ENCODE results near the gene EPG5.
"Not testable (repeated sequence)": the region's sequence is repeated elsewhere in the genome, so short reads cannot be mapped to it uniquely, and the experiment has no call there.

Gene EPG5

DNA sequence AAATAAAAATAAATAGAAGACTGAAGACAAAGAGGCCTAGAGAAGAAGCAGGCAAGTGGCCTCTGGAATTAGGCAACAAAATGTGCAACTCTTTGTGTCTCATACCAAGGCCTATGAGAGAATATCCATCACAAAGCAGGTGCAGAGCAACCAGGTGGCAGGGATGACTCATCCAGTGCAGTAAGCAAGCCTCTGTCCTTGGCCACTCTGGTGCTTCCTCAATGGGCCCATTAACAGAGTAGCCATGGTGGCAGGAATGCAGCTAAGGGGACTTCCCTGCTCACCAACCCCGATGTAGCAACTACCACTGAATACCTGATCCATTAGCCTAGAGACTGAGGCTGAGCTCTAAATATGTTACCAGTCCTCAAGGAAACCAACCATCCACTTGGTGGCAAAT, 11.0 kb upstream of the EPG5 start:
- no peak for FAIRE-seq

DNA sequence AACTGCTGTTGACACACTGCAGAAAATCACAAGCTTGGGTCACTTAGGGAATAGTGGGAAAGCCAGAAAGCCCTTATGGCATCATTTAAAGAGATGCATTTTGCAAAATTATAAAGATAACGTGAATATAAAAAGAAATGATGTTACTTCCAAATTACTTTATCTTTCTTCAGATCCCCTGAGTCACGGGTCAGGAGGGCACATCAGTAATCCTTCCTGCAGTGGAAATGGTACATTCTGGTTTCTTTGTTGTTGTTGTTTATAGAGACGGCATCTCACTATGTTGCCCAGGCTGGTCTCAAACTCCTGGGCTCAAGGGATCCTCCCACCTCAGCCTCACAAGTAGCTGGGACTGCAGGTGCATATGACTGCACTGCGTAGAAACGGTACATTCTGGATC, 9.8 kb upstream of the EPG5 start:
- FAIRE-seq: no peak

DNA sequence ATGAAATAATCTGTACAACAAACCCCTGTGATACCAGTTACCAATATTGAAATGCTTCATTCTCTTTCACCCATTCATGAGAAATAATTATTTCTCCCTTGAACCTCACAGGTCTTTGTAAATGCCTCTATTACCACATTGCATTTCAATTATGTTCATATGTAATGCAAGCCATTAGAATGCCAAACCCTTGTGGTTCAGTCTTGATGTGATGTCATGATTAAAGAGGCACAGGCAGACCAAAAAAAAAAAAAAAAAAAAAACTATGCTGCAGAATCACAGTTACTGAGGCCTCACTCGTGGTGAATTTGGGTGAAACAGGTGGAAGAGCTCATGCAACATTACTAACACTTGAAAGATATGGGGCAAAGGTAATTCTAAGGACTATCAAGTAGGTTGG, 9.4 kb upstream of the EPG5 start:
- no peak for FAIRE-seq

DNA sequence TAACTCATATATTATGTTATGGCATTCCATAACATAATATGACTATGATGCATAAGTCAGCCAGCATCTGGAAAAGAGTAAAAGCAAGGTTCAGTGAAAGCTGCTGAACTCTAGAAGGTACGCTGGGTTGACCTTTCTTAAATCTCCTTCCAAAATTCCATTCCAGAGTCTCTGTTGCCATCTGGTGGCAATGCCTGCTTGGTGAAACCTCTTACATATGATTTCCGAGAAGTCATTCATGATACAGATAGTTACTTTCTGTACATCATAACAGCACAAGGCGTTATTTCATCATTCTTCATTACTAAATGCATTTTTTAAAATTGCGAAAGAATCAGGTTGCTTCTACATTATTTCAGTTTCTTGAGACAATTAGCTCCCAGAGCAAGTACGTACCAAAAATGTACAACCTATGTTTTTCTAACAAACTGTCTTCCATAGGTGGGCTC, 7.0 kb upstream of the EPG5 start:
- peak; percentile 95 for FAIRE-seq

DNA sequence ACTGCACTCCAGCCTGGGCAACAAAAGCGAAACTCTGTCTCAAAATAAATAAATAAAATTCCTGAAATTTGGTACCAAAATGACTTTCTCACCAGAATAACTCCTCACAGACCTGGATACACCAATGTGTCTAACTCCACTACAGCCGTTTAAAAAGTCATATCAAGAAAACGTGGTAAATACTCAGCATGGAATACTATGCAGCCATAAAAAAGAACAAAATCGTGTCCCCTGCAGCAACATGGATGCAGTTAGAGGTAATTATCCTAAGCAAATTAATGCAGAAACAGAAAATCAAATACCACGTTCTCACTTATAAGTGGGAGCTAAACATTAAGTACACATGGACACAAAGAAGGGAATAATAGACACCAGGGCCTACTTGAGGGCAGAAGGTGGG, 2.2 kb downstream of the EPG5 start:
- not testable (repeated sequence) for FAIRE-seq

DNA sequence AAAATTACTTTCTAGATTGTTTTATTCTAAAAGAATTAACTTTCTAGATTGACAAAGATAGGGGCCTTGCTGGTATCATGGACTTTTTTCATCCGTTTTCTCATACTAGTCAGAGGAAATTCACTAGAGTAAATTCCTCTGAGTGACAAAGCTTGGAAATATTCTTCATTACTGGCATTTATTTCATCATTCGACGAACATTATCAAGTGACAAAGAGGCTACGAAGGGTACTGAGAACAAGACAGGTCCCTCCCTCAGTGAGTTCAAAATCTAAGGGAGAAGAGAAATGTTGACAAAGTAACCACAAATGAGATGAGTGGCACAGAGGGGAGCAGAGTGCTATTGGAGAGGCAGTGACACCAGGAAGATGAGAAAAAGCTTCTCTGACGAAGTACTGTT, 4.3 kb downstream of the EPG5 start:
- FAIRE-seq: no peak

DNA sequence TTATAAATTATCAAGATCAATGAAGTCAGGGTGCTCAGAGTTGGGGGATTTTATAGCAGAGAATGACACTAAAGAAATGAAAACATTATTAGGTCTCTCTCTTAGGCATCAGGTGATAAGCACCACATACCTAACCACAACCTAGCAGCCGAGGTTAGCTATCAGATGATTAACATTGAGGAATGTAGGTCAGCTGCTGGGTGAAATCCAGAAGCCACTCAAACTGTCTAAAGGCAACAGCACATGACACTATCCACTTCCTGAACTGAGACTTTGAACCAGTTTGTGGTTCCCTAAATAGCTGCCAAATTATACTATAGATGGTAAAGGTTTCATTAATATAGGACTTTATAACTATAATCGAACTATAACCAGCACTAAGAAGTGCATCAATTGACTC, 4.7 kb downstream of the EPG5 start:
- FAIRE-seq: no peak

DNA sequence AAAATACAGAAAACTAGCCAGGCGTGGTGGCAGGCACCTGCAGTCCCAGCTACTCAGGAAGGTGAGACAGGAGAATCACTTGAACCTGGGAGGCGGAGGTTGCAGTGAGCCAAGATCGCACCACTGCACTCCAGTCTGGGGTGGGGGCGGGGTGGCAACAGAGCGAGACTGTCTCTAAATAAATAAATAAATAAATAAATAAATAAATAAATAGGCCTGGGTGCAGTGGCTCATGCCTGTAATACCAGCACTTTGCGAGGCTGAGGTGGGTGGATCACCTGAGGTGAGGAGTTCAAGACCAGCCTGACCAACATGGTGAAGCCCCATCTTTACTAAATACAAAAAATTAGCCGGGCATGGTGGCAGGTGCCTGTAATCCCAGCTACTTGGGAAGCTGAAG, 7.6 kb downstream of the EPG5 start:
- FAIRE-seq: not testable (repeated sequence)

DNA sequence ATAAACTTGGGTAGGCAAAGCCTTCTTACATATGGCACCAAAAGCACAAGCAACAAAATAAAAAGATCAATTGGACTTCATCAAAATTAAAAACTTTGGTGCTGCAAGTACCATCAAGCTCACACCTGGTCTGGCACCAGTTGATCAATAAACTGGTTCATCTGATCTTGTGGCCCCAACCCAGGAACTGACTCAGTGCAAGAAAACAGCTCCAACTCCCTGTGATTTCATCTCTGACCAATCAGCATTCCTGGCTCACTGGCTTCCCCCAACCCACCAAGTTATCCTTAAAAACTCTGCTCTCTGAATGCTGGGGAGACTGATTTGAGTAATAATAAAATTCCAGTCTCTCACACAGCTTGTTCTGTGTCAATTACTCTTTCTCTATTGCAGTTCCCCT, 8.4 kb downstream of the EPG5 start:
- no peak for FAIRE-seq

DNA sequence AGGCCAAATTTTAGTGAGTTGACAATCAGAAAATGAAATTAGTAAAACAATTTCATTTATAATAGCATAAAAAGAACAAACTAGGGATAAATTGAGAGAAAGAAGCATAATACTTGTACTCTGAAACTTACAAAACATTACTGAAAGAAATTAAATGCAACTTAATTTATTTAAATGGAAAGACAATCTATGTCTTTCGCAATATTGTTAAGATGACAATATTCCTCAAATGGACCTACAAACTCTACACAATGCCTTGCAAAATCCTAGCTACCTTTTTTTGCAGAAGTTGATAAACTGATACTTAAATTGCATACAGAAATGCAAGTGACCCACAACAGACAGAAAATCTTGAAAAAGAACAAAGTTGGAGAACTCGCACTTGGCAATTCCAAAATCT, 9.1 kb downstream of the EPG5 start:
- FAIRE-seq: no peak

DNA sequence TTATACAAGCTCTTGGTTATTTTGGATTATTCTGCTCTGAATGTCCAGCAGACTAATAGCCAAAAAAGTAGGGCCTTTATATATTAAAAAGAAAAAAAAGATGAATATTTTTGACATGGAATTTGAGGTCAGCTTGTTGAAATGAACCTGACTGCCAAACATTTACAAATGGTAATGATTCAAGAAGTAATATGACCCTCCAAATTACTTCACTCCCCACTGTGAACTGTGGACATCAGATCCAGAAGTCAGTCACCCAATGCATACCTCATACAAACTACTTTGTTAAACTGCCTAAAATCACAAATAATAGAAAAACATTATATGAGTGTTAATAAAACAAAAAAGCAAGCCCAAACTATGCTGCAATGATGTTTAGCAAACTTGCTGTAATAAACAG, 10.0 kb downstream of the EPG5 start:
- no peak for FAIRE-seq

DNA sequence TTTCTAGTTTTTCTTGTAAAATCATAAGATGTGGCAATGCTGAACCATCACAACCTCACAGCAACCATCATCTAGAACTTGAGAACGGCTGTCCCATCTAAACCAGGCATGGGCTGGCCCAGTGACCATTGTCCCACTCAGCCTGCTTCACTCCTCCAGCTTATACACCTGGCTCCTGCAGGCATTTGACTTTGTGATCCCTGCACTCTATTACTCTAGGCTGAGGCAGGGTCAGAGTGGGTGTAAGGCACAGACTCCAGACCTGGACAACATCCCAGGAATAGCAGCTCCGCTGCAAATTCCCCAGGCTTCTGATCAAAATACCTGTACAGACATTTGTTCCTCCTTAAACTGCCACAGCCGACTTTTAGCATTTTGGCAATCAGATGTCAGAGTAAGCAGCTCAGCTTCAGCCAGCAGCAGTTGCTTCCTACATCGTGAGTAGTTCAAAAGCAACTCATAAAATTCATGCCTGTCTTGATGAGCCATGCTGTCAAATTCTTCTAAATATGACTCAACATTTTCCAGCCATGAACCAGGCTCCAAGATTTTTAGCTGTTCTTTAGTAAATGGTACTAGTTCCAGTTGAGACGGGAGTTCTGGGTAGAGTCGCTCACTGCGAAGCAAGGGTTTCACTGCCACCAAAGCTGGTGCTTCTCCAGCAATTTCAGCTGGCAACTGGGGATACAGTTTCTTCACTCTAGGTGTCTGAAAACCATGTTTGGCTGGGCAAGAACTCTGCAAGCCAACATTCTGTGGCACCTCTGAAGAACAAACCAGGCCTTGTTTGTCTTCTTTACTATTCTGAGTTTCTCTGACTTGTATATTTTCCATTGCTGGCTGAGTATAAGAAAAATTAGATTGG, 12.8 kb downstream of the EPG5 start:
- no peak for FAIRE-seq

DNA sequence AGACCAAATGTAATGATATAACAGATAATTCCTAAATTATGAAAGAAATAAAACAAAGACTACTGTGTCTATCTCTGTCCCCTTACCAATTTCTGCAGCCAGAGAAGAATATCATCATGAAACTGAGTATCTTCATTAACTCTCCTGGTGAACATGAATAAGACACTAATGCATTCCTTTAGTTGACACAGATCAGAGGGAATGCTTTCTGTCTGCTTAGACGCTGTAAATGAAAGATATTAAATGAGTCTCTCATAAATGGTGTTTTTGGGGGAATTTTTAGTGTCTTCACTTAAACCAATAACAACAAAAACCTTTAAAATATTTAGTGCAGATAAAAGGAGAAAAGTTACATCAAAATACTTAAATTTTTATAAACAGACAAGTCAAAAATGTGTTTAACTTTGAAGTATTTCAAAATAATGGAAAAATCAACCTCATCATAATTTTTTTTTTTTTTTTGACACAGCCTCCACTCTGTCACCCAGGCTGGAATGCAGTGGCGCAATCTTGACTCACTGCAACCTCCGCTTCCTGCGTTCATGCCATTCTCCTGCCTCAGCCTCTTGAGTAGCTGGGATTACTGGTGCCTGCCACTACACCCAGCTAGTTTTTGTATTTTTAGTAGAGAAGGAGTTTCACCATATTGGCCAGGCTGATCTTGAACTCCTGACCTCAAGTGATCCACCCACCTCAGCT, 16.0 kb downstream of the EPG5 start:
- FAIRE-seq: no peak

DNA sequence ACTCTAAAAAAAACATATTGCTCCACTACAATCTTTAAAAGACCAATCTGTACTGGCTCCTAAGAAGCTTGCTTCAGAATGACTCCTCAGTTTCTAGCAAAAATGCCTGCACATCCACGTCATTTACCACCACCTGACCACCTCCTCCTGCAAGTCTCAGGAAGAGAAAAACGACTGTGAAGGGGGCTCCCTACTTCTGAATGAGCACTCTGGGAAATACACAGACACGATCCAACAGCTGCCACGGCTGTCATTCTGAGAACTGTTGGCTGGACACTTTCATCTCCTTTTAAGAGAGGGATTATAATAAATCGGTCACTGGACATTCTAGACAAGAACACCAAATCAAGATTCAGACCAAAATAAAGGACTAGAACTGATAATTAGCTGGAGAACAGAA, 21.5 kb downstream of the EPG5 start:
- no peak for FAIRE-seq

DNA sequence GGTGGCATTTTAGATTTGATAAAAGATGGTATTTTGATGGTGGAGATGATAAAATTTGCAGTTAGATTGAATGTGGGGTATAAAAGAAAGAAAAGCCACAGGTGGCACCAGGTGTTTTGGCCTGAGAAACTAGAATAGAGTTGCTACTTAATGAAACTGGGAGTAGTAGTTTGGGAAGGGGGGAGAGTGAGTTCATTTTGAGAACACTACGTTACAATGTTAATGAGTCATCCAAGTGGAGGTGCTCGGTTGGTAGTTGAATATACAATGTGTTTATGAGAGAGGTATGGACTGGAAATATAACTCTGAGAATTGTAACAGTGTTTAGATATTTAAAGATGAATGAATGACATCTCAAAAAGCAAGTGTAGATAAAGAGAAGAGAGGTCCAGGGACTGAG, 26.4 kb downstream of the EPG5 start:
- FAIRE-seq: no peak

DNA sequence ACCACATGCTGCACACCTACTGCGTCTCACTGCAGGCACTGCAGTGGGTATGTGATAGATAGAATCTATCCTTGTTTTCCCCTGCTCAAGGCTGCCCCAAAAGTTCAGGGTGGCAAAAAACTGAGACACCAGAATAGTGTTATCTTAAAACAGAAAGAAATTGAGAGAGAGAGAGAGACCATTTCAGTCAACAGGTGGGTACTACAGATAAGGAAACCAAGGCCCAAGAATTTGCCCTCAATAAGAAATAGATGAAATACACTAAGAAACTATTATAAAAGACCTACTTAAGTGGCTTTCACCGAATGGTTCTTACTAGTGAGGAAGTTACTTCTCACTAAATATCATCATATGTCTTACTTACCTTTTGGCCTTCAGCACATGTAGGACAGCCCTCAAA, 27.9 kb downstream of the EPG5 start:
- FAIRE-seq: no peak

DNA sequence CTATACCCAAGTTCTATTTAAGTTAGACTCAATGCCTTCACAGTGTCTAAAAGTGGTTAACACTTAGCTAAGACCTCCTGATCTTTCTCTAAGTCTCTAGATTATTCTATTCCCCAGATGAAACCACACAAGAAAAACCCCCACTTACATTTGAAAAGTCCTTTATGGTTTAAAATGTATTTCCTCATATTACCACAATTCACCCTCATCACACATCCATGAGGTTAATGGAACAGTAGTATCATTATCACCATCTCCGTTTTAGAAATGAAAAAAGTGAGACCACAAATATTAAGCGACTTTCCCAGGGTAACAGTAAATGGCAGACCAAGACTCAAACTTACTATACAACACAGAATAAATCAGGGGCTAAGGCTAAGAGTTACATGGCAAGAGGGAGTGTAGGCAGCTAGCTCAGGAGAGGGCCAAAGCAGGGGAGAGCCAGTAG, 28.6 kb downstream of the EPG5 start:
- FAIRE-seq: no peak

DNA sequence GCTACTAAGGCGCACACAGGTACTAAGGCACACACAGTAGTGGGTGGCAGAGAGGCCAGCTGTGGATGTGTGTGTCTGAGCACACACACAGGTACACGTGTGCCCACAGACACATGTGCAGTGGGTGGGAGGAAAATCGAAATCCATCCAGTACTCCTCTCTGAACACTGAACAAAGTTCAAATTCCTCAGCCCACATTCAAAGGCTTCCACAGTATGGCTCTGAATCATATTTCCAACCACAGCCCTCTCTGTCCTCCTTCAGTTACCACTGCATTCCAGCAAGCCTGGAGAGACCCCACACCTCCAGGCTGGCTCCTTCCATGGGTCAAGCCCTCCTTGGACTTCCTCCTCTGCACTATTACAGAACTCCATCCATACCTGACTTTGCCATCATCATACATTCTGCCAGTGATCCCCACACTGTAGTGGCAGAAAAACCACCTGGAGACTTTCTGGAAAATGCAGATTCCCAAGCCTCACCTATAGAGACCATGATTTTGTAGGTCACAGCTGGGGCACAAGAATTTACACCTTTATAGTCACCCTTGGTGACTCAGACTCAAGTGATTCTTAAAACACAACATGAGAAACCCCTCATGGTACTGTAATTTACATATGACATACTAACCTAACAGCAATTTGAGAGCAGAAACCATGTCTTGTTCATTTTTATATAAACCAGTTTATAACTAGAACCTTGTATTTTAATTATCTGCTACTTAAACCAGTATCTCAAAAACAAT, 31.4 kb downstream of the EPG5 start:
- FAIRE-seq: no peak

DNA sequence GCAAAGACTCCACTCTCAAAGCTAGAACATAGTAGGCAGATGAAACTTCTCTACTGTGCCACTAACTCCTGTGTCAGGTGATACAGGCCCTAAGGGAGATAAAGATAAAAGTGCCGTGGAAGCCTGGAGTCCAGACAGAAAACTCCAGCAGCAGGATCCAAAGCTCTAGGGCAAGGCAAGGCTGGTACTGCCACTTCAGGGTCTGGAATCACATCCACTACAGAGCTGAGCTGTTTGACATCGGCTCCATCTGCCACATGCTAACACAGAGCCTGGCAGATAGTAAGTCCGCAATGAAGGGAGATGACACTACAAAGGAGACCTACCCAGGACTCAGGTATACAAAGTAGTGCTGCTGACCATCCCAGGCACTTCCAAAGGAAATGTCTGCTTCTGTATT, 34.4 kb downstream of the EPG5 start:
- no peak for FAIRE-seq

DNA sequence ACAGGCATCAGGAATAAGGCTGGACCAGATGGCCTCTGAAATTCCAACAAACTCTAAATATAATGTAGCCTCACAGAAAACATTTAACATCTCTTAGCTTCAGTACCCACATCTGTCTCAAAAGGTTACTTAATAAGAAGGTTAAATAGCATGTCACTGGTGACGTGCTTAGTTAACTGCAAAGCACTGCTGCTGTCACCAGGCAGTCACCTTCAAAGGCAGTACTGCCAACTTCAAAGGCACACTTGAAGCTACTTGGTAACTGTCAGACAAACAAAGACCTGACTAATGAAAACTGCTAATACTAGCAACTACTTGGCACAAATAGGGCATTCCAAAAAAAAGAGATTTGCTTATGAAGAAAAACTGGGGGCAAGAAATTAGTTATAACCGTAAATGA, 36.2 kb downstream of the EPG5 start:
- FAIRE-seq: no peak

DNA sequence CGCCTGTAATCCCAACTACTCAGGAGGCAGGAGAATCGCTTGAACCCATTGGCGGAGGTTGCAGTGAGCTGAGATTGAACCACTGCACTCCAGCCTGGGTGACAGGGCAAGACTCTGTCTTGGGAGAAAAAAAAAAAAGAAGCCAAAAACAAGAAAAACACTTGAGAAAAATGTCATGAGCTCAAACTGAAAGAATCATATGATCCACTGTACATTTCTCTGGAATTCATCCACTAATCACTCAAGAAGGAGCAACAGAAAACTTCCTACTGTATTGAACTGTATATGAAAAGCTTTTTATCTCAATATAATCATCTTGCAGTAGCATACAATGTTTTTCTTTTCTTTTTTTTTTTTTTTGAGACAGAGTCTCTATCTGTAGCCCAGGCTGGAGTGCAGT, 40.4 kb downstream of the EPG5 start:
- no peak for FAIRE-seq

DNA sequence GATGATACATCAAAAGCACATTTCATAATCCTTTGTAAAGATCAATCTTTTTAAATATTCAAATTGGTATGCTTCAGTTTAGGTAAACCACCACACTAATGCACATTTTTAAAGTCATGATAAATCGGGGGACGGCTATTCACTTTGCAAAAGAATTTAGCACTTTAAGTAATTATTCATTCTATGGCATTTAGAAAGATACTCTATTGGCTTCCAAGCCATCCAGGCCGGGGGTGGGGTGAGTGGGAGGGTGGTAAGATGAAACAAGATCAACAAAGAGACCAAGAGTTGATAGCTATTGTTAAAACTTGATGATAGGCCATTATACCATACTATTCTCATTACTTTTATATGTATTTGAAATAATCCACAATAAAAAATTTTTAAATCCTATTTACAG, 41.0 kb downstream of the EPG5 start:
- no peak for FAIRE-seq

DNA sequence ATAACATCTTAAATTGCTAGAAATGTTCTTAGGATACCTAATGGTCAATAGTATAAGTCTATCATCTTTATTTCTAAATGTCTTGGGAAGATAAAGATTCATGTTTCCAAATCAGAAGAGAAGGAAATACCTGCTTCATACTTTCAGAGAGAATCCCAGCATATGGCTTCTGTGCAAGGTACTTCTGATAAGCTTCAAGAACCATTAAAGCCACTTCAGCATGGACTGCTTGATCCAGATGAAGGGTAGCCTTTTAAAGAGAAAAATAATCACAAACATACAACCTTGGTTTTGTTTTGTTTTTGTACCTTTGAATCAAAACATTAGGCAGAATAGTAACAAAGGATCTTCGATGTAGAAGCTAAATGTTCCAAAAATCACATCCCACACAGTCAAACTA, 44.0 kb downstream of the EPG5 start:
- no peak for FAIRE-seq

DNA sequence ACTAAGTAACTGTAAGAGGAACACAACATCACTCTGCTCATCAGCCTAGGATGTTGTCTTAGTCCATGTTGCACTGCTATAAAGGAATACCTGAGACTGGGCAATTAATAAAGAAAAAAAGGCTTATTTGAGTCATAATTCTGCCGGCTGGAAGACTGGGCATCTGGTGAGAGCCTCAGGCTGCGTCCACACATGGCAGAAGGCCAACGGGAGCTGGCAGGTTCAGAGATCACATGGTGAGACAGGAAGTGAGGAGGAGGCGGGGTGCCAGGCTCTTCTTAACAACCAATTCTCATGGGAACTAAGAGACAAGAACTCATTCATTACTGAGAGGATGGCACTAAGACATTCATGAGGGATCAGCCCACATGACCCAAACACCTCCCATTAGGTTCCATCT, 46.8 kb downstream of the EPG5 start:
- no peak for FAIRE-seq
